ENCODE data around the gene PID1.

GRCh38 chr2:229221641-229222040 is 49.4 kb downstream of the PID1 start:
- TF ChIP-seq, protein P1, sequence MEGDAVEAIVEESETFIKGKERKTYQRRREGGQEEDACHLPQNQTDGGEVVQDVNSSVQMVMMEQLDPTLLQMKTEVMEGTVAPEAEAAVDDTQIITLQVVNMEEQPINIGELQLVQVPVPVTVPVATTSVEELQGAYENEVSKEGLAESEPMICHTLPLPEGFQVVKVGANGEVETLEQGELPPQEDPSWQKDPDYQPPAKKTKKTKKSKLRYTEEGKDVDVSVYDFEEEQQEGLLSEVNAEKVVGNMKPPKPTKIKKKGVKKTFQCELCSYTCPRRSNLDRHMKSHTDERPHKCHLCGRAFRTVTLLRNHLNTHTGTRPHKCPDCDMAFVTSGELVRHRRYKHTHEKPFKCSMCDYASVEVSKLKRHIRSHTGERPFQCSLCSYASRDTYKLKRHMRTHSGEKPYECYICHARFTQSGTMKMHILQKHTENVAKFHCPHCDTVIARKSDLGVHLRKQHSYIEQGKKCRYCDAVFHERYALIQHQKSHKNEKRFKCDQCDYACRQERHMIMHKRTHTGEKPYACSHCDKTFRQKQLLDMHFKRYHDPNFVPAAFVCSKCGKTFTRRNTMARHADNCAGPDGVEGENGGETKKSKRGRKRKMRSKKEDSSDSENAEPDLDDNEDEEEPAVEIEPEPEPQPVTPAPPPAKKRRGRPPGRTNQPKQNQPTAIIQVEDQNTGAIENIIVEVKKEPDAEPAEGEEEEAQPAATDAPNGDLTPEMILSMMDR (IDR thresholded peaks at IDR 0.05; ENCODE audit: insufficient read depth, low read length), result no peak
- no peak for TF ChIP-seq GABPA (IDR thresholded peaks at IDR 0.05; ENCODE audit: low read depth)
- no peak for TF ChIP-seq POLR2AphosphoS5 (IDR thresholded peaks at IDR 0.05; ENCODE audit: low read depth)
- no peak for TF ChIP-seq REST (IDR thresholded peaks at IDR 0.05; ENCODE audit: insufficient replicate concordance, low read depth)
